Measurements from ENCODE around the gene FOXP3.

GRCh38 chrX:49231333-49232000 is 33.0 kb downstream of the FOXP3 start:
- TF ChIP-seq CTCF (IDR thresholded peaks at IDR 0.05), result no peak
- TF ChIP-seq, protein P1, sequence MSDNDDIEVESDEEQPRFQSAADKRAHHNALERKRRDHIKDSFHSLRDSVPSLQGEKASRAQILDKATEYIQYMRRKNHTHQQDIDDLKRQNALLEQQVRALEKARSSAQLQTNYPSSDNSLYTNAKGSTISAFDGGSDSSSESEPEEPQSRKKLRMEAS (IDR thresholded peaks at IDR 0.05; ENCODE audit: low read depth), result no peak
- TF ChIP-seq RFX5 (IDR thresholded peaks at IDR 0.05; ENCODE audit: low read length), result no peak
- TF ChIP-seq JUND (IDR thresholded peaks at IDR 0.05), result no peak
- TF ChIP-seq EP300 (IDR thresholded peaks at IDR 0.05; ENCODE audit: borderline replicate concordance in 1 of 2, low read depth in 1 of 2, low read length in 1 of 2), result no peak
- no peak for TF ChIP-seq POLR2AphosphoS5 (IDR thresholded peaks at IDR 0.05; ENCODE audit: low read depth, low read length)
- TF ChIP-seq, protein P2, sequence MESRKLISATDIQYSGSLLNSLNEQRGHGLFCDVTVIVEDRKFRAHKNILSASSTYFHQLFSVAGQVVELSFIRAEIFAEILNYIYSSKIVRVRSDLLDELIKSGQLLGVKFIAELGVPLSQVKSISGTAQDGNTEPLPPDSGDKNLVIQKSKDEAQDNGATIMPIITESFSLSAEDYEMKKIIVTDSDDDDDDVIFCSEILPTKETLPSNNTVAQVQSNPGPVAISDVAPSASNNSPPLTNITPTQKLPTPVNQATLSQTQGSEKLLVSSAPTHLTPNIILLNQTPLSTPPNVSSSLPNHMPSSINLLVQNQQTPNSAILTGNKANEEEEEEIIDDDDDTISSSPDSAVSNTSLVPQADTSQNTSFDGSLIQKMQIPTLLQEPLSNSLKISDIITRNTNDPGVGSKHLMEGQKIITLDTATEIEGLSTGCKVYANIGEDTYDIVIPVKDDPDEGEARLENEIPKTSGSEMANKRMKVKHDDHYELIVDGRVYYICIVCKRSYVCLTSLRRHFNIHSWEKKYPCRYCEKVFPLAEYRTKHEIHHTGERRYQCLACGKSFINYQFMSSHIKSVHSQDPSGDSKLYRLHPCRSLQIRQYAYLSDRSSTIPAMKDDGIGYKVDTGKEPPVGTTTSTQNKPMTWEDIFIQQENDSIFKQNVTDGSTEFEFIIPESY (IDR thresholded peaks at IDR 0.05; ENCODE audit: borderline replicate concordance, low read depth), result no peak
- TF ChIP-seq EZH2phosphoT487 (IDR thresholded peaks at IDR 0.05; ENCODE audit: borderline replicate concordance, low read depth), result no peak
- TF ChIP-seq NRF1 (IDR thresholded peaks at IDR 0.05; ENCODE audit: low read depth, low read length), result no peak
- no peak for TF ChIP-seq RAD21 (IDR thresholded peaks at IDR 0.05; ENCODE audit: low read length)
- no peak for TF ChIP-seq PBX3 (IDR thresholded peaks at IDR 0.05)
- no peak for TF ChIP-seq REST (IDR thresholded peaks at IDR 0.05; ENCODE audit: low read depth, low read length)

All from SK-N-SH (cell line).